Renal cortex interstitium (tissue), 11 donors: ENCODE measurements around the gene BRAF. TPM values are rescaled to one million over a fixed set of nuclear protein-coding genes. Genes with fewer than 3 reads are reported as not detected.
"Not testable (repeated sequence)": the region's sequence is repeated elsewhere in the genome, so short reads cannot be mapped to it uniquely, and the experiment has no call there.

Source experiments
- DNase-seq, 11 donors: peaks; one replicate each; pipeline ENCODE4 v3.0.0-alpha.2; 2013; ENCODE audit warnings: low read depth in 9 of 11, low spot score in 4 of 11; ENCODE audit errors: extremely low read depth in 1 of 11
- polyA plus RNA-seq, 3 donors: library from polyadenylated mRNA; unstranded; fragments of 120-200 nt; gene quantifications; one replicate each; pipeline ENCODE4 v1.2.1, GENCODE V29; 2013; ENCODE audit not compliant: insufficient read length in 3 of 3

BRAF gene
- polyA plus RNA-seq, 3 donors = 20.3 to 30.1 (median 26.4) TPM

DNA sequence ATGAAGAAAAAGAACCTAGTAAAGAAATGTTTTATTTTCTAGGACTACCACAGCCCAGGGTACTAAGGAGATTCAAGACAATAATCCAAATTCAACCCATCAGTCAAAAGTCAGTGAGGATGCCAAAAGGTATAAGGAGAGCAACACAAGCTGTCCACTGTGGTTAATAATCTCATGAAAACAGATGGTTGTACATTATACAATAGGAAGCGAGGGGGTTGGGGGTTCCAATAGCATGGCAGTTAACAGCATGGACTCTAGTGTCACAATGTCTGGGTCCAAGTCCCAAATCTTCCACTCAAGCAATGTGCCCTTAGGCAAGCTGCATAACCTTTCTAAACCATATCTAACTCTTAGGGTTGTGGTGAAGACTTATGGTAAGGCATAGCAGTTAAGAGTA is 35.1 kb downstream of the BRAF start:
- no peak for DNase-seq

DNA sequence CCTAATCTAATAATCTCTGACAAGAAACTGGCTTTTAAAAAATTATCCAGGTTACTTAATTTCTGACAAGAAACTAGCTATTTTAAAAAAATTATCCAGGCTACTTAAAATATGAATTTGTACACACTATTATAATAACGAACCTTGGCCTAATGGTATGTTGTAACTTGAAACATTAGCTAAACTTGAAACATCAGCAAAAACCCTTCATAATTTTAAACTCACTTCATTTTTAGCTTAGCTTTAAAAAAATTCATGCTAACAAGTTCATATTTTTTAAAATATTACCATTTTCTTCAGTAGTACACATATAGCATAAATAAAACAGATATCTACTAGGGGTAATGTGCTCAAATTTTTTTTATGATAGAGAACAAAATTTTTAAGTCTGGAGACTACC is 35.6 kb downstream of the BRAF start:
- no peak for DNase-seq

DNA sequence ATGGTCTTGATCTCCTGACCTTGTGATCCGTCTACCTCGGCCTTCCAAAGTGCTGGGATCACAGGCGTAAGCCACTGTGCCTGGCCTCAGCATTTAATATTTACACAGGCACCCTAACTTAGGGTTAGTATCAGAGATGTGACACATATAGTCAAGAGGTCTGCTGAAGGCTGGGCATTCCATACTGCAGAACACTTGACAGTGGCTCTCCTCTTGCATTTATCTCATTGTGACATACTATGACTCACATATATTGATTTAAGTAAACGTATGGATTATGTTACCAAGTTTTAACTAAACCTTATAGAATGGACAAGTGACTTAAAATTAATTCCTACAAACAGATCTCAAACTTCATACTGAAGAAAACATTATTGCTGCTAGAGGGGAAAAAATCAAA is 36.6 kb downstream of the BRAF start:
- DNase-seq = no peak

DNA sequence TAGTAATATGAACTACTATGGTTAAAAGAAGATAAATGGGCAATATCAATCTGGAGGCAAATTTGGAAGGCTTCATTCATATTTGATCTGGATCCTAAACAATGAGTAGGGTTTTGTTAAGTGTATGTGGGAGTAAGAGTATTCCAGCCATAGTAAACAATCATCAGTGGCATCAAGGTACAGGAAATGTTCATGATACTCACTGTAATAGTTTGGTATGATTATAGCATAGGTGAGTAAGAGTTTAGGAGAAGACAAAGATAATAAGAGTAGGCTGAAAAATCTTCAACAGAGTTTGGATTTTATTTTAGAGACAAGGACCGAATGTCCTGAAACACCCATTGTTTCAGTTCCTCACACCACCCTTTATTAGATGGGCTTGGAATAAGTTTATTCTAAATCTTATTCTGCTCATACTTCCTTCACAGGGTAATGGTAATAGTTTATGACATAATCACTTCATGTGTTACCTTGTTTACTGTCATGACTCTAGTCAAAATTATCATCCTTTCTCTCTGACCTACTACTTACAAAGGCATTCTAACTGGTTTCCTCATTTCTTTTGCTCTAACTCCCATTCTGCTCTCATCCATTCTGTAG is 38.9 kb downstream of the BRAF start:
- no peak for DNase-seq

DNA sequence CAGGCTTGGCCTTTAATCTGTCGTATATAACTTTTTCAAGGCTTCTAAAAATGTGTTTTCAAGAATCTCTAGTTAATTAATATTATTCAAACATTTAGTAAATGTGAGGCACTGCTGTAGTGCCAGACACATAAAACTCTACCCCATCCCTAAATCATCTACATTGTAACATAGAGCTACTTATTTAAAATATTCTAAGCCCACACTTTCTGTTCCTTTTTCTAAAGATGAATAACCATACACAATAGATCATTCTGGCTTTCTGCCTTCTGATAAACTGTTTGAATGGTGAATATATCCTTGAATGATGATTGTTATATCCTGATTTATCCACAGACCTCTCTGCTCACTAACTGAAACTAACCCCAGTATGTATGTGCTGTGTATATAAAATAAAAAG is 41.4 kb downstream of the BRAF start:
- DNase-seq = no peak

DNA sequence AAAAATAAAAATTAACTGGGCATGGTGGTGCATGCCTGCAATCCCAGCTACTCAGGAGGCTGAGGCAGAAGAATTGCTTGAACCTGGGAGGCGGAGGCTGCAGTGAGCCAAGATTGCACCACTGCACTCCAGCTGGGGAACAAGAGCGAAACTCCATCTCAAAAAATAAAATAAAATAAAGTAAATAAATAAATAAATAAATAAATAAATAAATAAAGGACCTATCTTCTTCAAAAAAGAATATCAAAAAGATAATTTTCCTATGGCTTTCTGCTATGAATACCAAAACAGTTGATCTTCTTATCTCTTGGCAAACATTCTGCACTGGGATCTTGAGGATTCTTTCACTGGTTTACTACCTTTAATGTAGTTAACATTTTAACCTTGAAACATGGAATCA is 41.9 kb downstream of the BRAF start:
- not testable (repeated sequence) for DNase-seq

DNA sequence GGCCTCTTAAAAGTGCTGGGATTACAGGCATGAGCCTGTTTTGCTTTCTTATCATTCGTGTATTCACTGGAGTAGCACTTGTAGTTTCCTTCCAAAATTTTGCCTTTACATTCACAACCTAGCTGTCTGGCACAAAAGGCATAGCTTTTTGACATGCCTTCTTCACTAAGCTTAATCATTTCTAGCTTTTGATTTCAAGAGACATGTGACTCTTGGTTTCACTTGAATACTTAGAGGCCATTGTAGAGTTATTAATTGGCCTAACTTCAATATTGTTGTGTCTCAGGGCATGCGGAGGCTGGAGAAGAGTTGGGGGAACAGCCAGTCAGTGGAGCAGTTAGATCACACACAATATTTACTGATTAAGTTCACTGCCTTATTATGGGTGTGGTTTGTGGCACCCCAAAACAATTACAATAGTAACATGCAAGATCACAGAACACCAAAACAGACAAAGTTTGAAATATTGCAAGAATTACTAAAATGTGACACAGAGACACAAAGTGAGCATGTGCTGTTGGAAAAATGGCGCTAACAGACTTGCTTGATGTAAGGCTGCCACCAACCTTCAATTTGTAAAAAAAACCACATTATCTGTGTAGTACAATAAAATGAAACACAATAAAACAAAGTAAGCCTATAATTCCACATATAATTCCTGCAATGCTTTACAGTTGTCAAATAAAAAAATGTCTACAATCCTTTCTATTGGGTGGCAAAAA is 43.1 kb downstream of the BRAF start:
- DNase-seq = no peak

DNA sequence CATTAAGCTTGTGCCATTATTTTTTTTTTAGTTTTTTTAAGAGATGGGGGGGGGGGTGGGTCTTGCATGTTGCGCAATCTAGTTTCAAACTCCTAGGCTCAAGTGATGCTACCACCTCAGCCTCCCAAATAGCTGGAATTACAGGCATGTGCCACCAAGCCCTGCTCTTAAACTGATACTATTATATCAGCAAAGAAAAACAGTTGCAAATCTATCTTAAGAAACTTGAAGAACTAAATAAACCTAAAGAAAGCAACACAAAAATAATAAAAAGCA is 47.5 kb downstream of the BRAF start:
- no peak for DNase-seq

DNA sequence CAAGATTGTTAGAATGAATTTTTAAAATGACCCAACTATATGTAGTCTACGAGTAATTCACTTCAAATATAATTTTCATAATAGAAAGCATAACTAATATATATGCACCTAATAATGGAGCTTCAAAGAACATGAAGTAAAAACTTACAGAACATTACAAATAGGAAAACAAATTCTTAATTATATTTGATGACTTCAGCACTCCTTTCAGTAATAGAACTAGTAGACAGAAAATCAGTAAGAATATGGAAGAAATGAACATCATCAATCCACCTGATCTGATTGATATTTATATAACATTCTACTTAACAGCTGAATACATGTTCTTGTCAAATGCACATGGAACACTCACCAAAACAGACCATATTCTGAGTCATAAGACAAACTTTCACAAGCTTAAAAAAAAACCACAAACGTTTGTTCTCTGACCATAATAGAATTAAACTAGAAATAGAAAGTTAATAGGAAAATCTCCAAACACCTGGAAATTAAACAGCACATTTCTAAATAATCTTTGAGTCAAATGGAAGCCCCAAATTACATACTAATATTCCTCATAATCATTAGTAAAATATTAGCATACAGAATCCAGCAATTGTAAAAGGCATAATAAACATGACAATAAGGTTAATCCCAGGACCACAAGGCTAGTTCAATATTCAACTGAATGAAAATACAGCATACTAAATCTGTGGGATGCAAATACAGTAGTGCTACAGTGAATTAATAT is 48.0 kb downstream of the BRAF start:
- no peak for DNase-seq

DNA sequence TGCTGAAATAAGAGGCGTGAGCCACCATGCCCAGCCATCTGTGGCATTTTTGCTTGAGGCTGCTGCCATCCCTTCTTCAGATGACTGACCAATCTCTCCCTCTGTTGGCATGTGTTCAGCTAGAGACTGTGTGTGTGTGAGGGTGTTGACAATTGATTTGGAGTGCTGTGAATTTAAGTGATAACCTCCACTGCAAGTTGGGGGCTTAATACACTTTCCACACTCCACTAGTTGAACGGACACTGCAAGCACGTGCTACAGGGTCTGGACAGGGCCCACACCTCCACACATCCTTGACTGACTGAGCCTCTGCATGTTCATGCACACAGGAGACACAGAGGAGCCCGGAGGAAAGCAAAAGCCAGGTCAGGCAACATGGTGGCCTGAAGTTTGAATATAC is 51.3 kb downstream of the BRAF start:
- DNase-seq = no peak

DNA sequence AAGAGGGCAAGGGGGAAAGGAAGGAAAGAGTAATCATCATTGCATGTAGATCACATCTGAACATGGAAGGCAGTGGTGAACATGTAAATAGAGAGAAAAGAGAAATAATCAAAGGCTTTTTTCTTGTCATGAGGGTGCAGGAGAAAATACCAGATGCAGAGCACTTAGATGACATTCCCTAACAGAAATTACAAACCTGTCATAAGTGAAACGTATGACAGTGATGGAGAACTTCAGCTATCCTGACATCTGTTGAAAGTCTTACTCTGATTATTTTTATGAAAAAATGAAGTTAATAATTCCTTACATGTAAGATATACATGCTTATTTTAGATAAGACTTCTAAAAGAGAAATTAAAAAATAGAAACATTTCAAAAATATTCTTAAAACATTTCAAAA is 54.7 kb downstream of the BRAF start:
- no peak for DNase-seq

DNA sequence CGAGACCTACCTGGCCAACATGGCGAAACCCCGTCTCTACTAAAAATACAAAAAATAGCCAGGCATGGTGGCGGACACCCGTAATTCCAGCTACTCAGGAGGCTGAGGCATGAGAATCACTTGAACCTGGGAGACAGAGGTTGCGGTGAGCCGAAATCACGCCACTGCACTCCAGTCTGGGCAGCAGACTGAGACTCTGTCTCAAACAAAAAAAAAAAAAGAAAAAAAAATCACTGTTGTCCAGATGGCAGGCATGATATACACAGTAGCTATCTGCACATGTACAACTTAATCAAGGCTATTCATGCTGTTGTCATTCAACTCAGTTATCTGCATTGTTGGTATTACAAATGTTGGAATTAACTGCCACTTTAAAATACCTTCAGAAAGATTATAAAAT is 55.3 kb downstream of the BRAF start:
- no peak for DNase-seq

DNA sequence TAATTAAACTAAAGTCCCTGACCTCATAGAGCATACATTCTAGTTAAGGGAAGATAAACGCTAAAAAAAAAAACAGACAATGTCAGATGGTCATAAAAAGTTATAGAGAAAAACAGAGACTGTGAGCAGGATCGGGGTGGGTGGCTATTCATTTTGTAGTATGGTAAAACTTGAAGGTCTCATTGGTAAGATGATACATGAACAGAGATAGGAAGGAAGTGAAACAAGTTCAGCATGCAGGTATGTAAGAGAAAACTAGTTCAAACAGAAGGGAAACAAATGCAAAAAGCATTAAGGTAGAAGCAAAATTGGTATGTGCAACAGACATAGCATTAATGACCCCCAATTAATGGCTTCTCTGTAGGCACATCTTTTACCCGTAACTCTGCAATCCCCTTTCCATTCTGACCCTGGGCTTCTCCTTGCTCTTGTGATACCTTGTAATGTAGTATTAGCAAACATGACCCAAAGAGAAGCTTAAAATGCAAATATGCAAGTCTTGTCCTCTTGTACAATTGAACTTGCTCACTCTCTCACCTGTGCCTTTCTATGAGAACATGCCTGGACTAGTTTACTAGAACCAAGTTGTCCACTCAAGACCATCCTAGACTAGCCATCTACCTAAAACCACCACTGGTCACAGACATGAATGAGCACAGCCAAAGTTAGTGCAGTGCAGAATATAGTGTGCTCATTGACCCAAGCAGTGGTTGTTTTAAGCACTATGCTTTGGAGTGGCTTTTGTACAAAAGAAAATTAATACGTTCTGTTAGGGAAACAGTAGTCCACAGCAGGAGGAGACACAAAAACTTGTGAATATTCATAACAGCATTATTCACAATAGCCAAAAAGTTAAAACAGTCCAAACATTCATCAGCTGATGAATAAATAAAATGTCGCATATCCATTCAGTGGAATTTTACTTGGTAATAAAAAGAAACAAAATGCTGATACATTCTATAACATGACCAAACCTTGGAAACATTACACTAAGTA is 57.0 kb downstream of the BRAF start:
- DNase-seq = no peak

DNA sequence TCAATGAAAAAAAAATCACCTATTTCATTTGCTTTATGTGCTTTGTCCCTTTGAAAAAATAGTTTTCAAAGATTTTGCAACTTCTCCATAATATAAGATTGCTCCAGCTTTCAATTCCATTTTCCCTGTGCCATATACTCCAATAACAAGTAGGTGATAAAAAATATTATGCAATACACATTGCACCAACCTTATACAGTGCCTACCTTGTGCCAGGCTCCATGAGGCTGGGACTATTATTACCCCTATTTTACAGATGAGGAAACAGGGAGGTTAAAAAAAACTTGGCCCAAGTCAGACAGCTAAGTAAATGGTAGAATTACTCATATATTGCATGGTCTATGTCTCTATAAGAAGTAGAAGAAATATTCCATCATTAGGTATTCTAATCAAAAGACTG is 57.8 kb downstream of the BRAF start:
- DNase-seq = no peak

DNA sequence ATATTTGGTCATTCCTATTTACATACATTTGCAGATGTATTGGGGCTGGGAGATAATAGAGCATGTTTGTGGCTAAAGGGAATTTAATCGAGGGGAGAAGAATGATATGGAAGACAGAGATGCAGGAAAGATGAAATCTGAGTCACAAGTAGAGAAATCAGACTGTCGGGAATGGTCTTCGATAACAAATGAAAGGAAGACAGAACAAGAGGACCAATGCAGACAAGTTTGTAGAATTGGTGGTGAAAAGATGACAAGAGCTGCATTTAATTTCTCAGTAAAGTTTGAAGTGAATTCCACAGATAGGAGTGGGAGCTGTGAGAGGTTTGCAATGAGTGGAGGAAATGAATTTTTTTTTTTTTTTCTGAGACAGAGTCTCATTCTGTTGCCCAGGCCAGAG is 60.0 kb downstream of the BRAF start:
- no peak for DNase-seq

DNA sequence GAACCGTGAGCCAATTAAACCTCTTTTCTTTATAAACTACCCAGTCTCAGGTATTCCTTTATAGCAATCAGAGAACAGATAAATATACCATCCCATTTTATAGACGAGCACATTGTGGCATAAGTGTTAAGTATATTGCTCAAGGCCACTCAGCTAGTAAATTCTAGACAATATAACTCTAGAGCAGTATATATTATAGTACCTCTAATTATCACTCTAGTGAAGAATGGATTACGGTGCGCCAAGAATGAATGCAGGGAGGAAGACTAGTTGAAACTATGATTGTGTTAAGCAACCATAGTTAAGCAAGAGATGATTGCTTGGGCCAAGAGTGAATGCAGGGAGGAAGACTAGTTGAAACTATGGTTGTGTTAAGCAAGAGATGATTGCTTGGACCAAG is 60.9 kb downstream of the BRAF start:
- DNase-seq = no peak

DNA sequence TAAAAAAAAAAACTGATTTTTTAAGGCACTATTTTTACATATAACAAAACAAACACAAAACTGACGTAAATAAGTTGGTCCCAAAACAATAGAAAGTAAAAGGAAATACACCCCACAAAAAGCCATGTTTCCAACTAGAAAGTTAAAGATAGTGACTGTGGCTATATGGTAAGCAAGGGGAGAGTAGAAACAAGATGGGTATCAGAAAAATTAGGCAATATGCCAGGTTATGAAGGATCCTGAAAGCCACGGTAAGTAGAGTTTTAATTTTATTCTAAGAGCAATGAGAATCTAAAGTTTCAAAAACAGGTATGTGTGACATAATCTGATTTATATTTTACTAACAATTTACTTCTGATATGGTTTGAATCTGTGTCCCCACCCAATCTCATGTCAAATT is 61.5 kb downstream of the BRAF start:
- no peak for DNase-seq

DNA sequence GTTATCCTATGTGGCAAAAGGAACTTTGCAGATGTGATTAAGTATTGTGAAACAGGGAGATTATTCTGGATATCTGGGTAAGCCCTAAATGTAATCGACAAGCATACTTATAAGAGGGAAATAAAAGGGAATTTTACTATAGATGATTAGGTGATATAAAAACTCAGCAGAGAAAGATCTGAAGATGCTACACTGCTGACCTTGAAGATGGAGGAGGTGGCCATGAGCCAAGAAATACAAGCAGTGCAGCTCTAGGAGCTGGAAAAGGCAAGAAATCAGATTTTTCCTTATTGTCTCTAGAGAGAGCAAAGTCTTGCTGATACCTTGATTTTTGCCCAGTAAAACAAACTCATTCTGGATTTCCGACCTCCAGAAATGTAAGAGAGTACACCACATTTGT is 67.7 kb downstream of the BRAF start:
- no peak for DNase-seq

DNA sequence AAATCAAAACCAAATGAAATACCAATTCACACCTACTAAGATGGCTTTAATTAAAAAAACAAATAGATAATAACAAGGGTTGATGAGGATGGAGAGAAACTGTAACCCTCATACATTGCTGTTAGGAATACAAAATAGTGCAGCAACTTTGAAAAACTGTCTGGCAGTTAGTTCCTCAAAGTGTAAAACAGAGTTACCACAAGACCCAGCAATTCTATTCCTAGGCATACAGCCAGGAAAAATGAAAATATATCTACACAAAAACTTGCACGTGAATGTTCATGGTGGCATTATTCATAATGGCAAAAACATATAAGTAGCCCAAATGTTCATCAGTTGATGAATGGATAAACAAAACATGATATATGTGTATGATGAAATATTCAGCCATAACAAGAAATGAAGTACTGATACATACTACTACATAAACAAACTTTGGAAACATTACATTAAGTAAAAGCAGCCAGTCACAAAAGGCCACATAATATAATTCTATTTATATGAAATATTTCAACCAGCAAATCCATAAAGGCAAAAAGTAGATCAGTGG is 83.5 kb downstream of the BRAF start:
- DNase-seq = no peak
